Caco-2 (cell line): ENCODE data around the gene NKX1-1. TPM values are rescaled to one million over a fixed set of nuclear protein-coding genes. Genes with fewer than 3 reads are reported as not detected.
A peak's percentile ranks its signal among the peaks of the same experiment; 100 is the strongest.

ENCODE experiments used
- BruUV-seq: library from RNA; stranded (reverse); fragments of 400-500 nt; replicated peaks from 2 replicates; lab custom pipeline; 2021; lab: Mats Ljungman, UMichigan
- CTCF ChIA-PET: fragments of 300-600 bp; sonication (Branson Sonifier 250); formaldehyde crosslinking; loops from one replicate; lab custom pipeline; 2022; ENCODE audit warnings: antibody characterized with exemption; lab: Charles Lee
- POLR2A ChIA-PET: fragments of 300-600 bp; sonication (Branson Sonifier 250); formaldehyde crosslinking; loops from one replicate; lab custom pipeline; 2022; ENCODE audit warnings: antibody characterized with exemption; lab: Charles Lee
- DNase-seq, 2 experiments: peaks; one replicate each; pipeline versions ENCODE4 v3.0.0 to v3.0.0-alpha.2; 2020 to 2022
- H3K27me3 ChIP-seq: replicated peaks from 2 replicates; pipeline ENCODE4 v1.6.0; 2011; ENCODE audit warnings: low read length; ENCODE audit not compliant: control insufficient read depth, insufficient read depth
- H3K36me3 ChIP-seq: 2 replicates; pipeline ENCODE4 v1.5.1; 2011; ENCODE audit warnings: low read length; ENCODE audit not compliant: control insufficient read depth, insufficient read depth
- H3K4me1 ChIP-seq: fragments of 250-450 bp; sonication (Bioruptor Pico); 2 replicates; pipeline ENCODE4 v1.5.1; 2020; ENCODE audit warnings: mild to moderate bottlenecking
- H3K4me3 ChIP-seq: 2 replicates; pipeline ENCODE4 v1.5.1; 2011; ENCODE audit warnings: low read depth, mild to moderate bottlenecking, control low read depth, low read length
- H3K9me3 ChIP-seq: fragments of 250-450 bp; sonication (Bioruptor Pico); 2 replicates; pipeline ENCODE4 v1.5.1; 2020; ENCODE audit warnings: mild to moderate bottlenecking, moderate library complexity
- H3K27ac Mint-ChIP-seq: one replicate; pipeline ENCODE4 v1.8.0; 2022; ENCODE audit warnings: mixed read lengths; ENCODE audit not compliant: unreplicated experiment
- H3K27me3 Mint-ChIP-seq: one replicate; pipeline ENCODE4 v1.8.0; 2022; ENCODE audit warnings: mixed read lengths; ENCODE audit not compliant: insufficient read depth, unreplicated experiment
- H3K36me3 Mint-ChIP-seq: one replicate; pipeline ENCODE4 v1.8.0; 2022; ENCODE audit warnings: mild to moderate bottlenecking, mixed read lengths; ENCODE audit not compliant: insufficient read depth, unreplicated experiment
- H3K4me1 Mint-ChIP-seq: one replicate; pipeline ENCODE4 v1.8.0; 2022; ENCODE audit warnings: low read depth, mixed read lengths; ENCODE audit not compliant: unreplicated experiment
- H3K4me3 Mint-ChIP-seq: one replicate; pipeline ENCODE4 v1.8.0; 2022; ENCODE audit warnings: mild to moderate bottlenecking, moderate library complexity, mixed read lengths; ENCODE audit not compliant: unreplicated experiment
- H3K9me3 Mint-ChIP-seq: one replicate; pipeline ENCODE4 v1.8.0; 2022; ENCODE audit warnings: mixed read lengths; ENCODE audit not compliant: unreplicated experiment
- CTCF ChIP-seq, 2 experiments: fragments of 200-600 bp in 1 of 2; IDR thresholded peaks; 1 replicate in 1 of 2; 2 replicates in 1 of 2; pipeline versions ENCODE4 v1.5.1 to v1.8.0; 2011 to 2022; ENCODE audit warnings: antibody characterized with exemption in 1 of 2, control low read depth in 1 of 2, inconsistent platforms in 1 of 2, low read depth in 1 of 2, low read length in 1 of 2, mild to moderate bottlenecking in 1 of 2, moderate library complexity in 1 of 2; ENCODE audit not compliant: insufficient read depth in 1 of 2, severe bottlenecking in 1 of 2, unreplicated experiment in 1 of 2
- intact Hi-C: fragments of 100-400 bp; cut with micrococcal nuclease; formaldehyde crosslinking; loops from one replicate; pipeline ENCODE4 v1.10.0; 2022; ENCODE audit not compliant: unreplicated experiment
- total RNA-seq: library from RNA; stranded (reverse); gene quantifications from 2 replicates; pipeline ENCODE4 v1.2.3, GENCODE V29; 2022

NKX1-1 gene
- total RNA-seq, 1 experiment from 2014 or later, result not detected

DNA sequence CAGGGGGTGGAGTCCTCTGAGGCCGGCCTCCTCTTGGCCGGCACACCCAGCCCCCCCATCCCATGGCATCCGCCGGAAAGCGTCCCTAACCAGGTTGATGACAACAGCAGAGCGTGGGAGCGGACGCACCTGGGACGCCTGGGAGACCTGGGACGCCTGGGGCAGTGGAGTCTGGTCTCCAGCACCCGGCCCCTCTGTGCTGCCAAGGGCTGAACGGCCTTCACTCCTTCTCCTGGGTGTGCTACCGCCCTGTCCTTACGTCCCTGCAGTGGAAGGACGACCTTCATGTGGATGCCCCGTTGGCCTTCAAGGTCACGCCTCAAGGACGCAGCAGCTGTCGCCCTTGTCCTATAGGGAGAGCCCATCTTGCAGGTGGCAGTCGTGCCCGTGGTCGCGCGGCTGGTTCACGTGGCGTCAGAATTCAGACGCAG, 26.9 kb downstream of the NKX1-1 start:
- H3K27me3 ChIP-seq, result no peaks in the 10 kb centered on the region
- no peaks in the 10 kb centered on the region for H3K9me3 Mint-ChIP-seq
- no peaks in the 10 kb centered on the region for H3K27me3 Mint-ChIP-seq
- ChIA-PET POLR2A (no interaction called here), CTCF (no interaction called here)
- no peaks in the 10 kb centered on the region for H3K4me1 ChIP-seq
- no peak overlapping the region for H3K4me3 ChIP-seq
- H3K36me3 Mint-ChIP-seq, result no peaks in the 10 kb centered on the region
- DNase-seq, result peak in 1 of 2 experiments; percentile 26
- no peaks in the 10 kb centered on the region for H3K4me1 Mint-ChIP-seq
- no peaks in the 10 kb centered on the region for H3K9me3 ChIP-seq
- H3K4me3 Mint-ChIP-seq, result no peak overlapping the region
- no peak overlapping the region for H3K27ac Mint-ChIP-seq
- H3K36me3 ChIP-seq, result no peaks in the 10 kb centered on the region
- intact Hi-C loops, result no loop called here
- TF ChIP-seq CTCF (IDR thresholded peaks at IDR 0.05; ENCODE audit: insufficient read depth in 1 of 2, low read depth in 1 of 2, low read length in 1 of 2, severe bottlenecking in 1 of 2, unreplicated experiment in 1 of 2), result no peak
- BruUV-seq, result no TSS peak

DNA sequence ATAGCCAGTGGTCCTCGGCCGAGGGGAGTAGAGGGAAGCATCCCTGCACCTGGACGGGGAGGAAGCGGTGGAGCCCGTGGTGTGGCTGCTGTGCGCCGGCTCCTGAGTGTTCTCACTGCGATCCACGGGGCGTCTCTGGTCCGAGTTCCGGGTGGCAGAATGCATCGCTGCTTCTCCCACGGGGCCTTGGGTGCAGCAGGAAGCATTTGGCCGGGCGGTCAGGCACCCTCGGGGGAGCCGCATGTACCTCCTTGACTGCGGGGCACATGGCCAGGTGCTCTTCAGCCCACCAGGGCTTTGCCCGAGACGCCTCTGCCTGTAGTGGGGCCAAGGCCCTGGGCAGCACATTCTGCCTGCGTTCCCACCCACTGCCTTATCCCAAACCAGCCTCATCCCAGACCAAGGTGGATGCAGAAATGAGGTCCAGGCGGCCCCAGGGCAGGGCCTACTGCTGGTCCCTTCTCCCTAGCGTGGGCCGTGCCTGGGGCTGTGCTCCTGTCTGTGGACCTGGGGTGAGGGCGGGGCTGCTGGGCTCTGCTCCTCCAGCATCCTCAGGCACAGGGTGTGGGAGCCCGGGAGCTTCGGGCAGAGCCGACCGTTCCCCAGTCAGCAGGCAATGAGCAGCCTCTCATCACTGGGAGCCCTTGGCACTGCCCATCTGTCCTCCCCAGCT, 27.5 kb downstream of the NKX1-1 start:
- CTCF ChIA-PET, result no interaction called here
- BruUV-seq, result no TSS peak
- intact Hi-C loops, result no loop called here
- H3K36me3 Mint-ChIP-seq, result no peaks in the 10 kb centered on the region
- POLR2A ChIA-PET, result no interaction called here
- Histone ChIP-seq H3K4me3 (no peak overlapping the region), H3K27me3 (no peaks in the 10 kb centered on the region), H3K36me3 (no peaks in the 10 kb centered on the region), H3K9me3 (no peaks in the 10 kb centered on the region), H3K4me1 (no peaks in the 10 kb centered on the region)
- no peaks in the 10 kb centered on the region for H3K4me1 Mint-ChIP-seq
- no peak for TF ChIP-seq CTCF (IDR thresholded peaks at IDR 0.05; ENCODE audit: insufficient read depth in 1 of 2, low read depth in 1 of 2, low read length in 1 of 2, severe bottlenecking in 1 of 2, unreplicated experiment in 1 of 2)
- no peak overlapping the region for H3K4me3 Mint-ChIP-seq
- H3K27ac Mint-ChIP-seq, result no peak overlapping the region
- peak in 1 of 2 experiments; percentile 26 for DNase-seq
- H3K27me3 Mint-ChIP-seq, result no peaks in the 10 kb centered on the region
- H3K9me3 Mint-ChIP-seq, result no peaks in the 10 kb centered on the region

- no peaks in the 10 kb centered on the region for H3K36me3 ChIP-seq
- Mint-ChIP-seq H3K27me3 (no peaks in the 10 kb centered on the region), H3K9me3 (no peaks in the 10 kb centered on the region), H3K4me1 (no peaks in the 10 kb centered on the region), H3K4me3 (no peak overlapping the region), H3K27ac (no peak overlapping the region), H3K36me3 (no peaks in the 10 kb centered on the region)
- H3K4me1 ChIP-seq, result no peaks in the 10 kb centered on the region
- ChIA-PET CTCF (no interaction called here), POLR2A (no interaction called here)
- TF ChIP-seq CTCF (IDR thresholded peaks at IDR 0.05; ENCODE audit: insufficient read depth in 1 of 2, low read depth in 1 of 2, low read length in 1 of 2, severe bottlenecking in 1 of 2, unreplicated experiment in 1 of 2), result no peak
- BruUV-seq, result no TSS peak
- H3K9me3 ChIP-seq, result no peaks in the 10 kb centered on the region
- intact Hi-C loops, result no loop called here
- no peaks in the 10 kb centered on the region for H3K27me3 ChIP-seq
- peak in 1 of 2 experiments; percentile 18 for DNase-seq
- no peak overlapping the region for H3K4me3 ChIP-seq
Observed at GRCh38 chr4:1377606-1378261, 28.5 kb downstream of the NKX1-1 start.
